SK-N-MC (cell line): ENCODE results near the gene POR.

Experiments used
- EZH2 ChIP-seq: fragments of 200-600 bp; sonication (generic); IDR thresholded peaks from one replicate; pipeline ENCODE4 v1.6.1; 2017; ENCODE audit warnings: antibody characterized with exemption
- FOXP2 ChIP-seq: optimal IDR thresholded peaks from 2 replicates; pipeline ENCODE3; 2011; ENCODE audit warnings: mild to moderate bottlenecking, moderate library complexity; ENCODE audit not compliant: insufficient read depth; ENCODE audit errors: extremely low read length, control extremely low read depth
- POLR2AphosphoS5 ChIP-seq: IDR thresholded peaks from 2 replicates; pipeline ENCODE4 v1.6.1; 2012; ENCODE audit warnings: mild to moderate bottlenecking, low read depth, low read length, borderline replicate concordance

DNA sequence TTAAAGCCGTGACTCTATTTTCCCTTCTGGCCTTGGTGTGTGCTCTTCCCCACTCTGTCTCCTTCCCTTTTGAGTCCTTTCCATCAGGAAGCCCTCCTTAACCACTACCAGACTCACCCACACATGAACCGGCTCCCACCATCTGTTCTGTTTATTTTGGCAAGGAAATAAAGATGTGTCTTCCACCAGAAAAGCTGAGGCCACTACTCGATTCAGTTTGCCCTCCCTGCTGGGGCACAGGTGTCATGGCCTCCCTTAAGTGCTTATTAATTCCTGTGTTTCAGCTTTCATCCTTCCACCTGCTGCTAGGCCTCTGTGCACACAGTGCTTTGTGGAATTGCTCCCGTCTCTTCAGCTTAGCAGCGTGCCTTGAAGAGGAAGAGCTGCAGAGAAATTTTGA lies 16.7 kb downstream of the POR start:
- no peak for TF ChIP-seq POLR2AphosphoS5
- TF ChIP-seq EZH2 = no peak
- no peak for TF ChIP-seq FOXP2
